GM18499 (cell line): ENCODE measurements around the gene CORO1A.
"Not testable (repeated sequence)": the region's sequence is repeated elsewhere in the genome, so short reads cannot be mapped to it uniquely, and the experiment has no call there.

Experiments used
- ATAC-seq: cut with Tn5 transposase; IDR thresholded peaks from one replicate; pipeline ENCODE4 v1.9.1; 2021; ENCODE audit warnings: moderate number of reproducible peaks; ENCODE audit not compliant: insufficient read depth, unreplicated experiment

Gene CORO1A

GRCh38 chr16:30183233-30184095, at the start of gene CORO1A:
TSS of gene CORO1A (plus strand) at chr16:30183602. CDS start at chr16:30185210, 1,608 bp downstream.
- no peak for ATAC-seq

- no peak for ATAC-seq
Observed at GRCh38 chr16:30136971-30137605, 46.3 kb upstream of the CORO1A start.

- ATAC-seq, result no peak
Observed at GRCh38 chr16:30137897-30138296, 45.5 kb upstream of the CORO1A start.

- ATAC-seq, result no peak
Observed at GRCh38 chr16:30139583-30140481, 43.6 kb upstream of the CORO1A start.

GRCh38 chr16:30141750-30142149, 41.7 kb upstream of the CORO1A start:
- no peak for ATAC-seq

GRCh38 chr16:30142672-30143346, 40.6 kb upstream of the CORO1A start:
- no peak for ATAC-seq

- ATAC-seq, result no peak
Observed at GRCh38 chr16:30143347-30143702, 40.1 kb upstream of the CORO1A start.

GRCh38 chr16:30144017-30144416, 39.4 kb upstream of the CORO1A start:
- ATAC-seq, result no peak

- no peak for ATAC-seq
Observed at GRCh38 chr16:30144917-30145316, 38.5 kb upstream of the CORO1A start.

GRCh38 chr16:30145657-30146056, 37.7 kb upstream of the CORO1A start:
- no peak for ATAC-seq

- ATAC-seq, result no peak
Observed at GRCh38 chr16:30147843-30148510, 35.4 kb upstream of the CORO1A start.

- no peak for ATAC-seq
Observed at GRCh38 chr16:30149250-30149930, 34.0 kb upstream of the CORO1A start.

GRCh38 chr16:30151091-30151490, 32.3 kb upstream of the CORO1A start:
- ATAC-seq, result no peak

GRCh38 chr16:30152517-30152916, 30.9 kb upstream of the CORO1A start:
- no peak for ATAC-seq

- ATAC-seq, result no peak
Observed at GRCh38 chr16:30155188-30155587, 28.2 kb upstream of the CORO1A start.

- no peak for ATAC-seq
Observed at GRCh38 chr16:30157214-30157613, 26.2 kb upstream of the CORO1A start.

GRCh38 chr16:30163538-30163937, 19.9 kb upstream of the CORO1A start:
- ATAC-seq, result no peak

- no peak for ATAC-seq
Observed at GRCh38 chr16:30166202-30166902, 17.1 kb upstream of the CORO1A start.

- ATAC-seq, result not testable (repeated sequence)
Observed at GRCh38 chr16:30168746-30169145, 14.7 kb upstream of the CORO1A start.
